Panc1 (cell line): Measurements from ENCODE around the gene TARBP1. TPM values are rescaled to one million over a fixed set of nuclear protein-coding genes. Genes with fewer than 3 reads are reported as not detected.
A peak's percentile ranks its signal among the peaks of the same experiment; 100 is the strongest.
"Not testable (repeated sequence)": the region's sequence is repeated elsewhere in the genome, so short reads cannot be mapped to it uniquely, and the experiment has no call there.

Experiments used
- ATAC-seq: fragments of 200-7000 bp; cut with Tn5 transposase; 2 replicates; pipeline ENCODE4 v1.9.1; 2020; ENCODE audit warnings: mild to moderate bottlenecking, moderate library complexity
- BruUV-seq: library from RNA; stranded (reverse); fragments of 400-500 nt; replicated peaks from 2 replicates; lab custom pipeline; 2021; lab: Mats Ljungman, UMichigan
- CTCF ChIA-PET: fragments of 300-600 bp; sonication (Branson Sonifier 250); formaldehyde crosslinking; loops from one replicate; lab custom pipeline; 2022; ENCODE audit warnings: antibody characterized with exemption; lab: Charles Lee
- POLR2A ChIA-PET: fragments of 300-600 bp; sonication (Branson Sonifier 250); formaldehyde crosslinking; loops from one replicate; lab custom pipeline; 2022; ENCODE audit warnings: antibody characterized with exemption; lab: Charles Lee
- DNase-seq: peaks from one replicate; pipeline ENCODE4 v3.0.0-alpha.2; 2010; ENCODE audit warnings: low read depth, low spot score
- H3K27ac ChIP-seq: 2 replicates; pipeline ENCODE4 v1.5.1; 2011; ENCODE audit warnings: mild to moderate bottlenecking, low read length, inconsistent platforms
- H3K27me3 ChIP-seq: fragments of 200-500 bp; sonication (Bioruptor generic); 2 replicates; pipeline ENCODE4 v1.6.0; 2014; ENCODE audit warnings: low read length, inconsistent platforms; ENCODE audit not compliant: control insufficient read depth, insufficient read depth
- H3K36me3 ChIP-seq: fragments of 200-500 bp; sonication (Bioruptor generic); 2 replicates; pipeline ENCODE4 v1.5.1; 2014; ENCODE audit warnings: inconsistent platforms, mild to moderate bottlenecking, low read length, moderate library complexity; ENCODE audit not compliant: control insufficient read depth, insufficient read depth
- H3K4me1 ChIP-seq: 2 replicates; pipeline ENCODE4 v1.5.1; 2011; ENCODE audit warnings: inconsistent platforms, mild to moderate bottlenecking, low read length, moderate library complexity; ENCODE audit not compliant: control insufficient read depth, insufficient read depth
- H3K4me3 ChIP-seq, 2 experiments: 2 replicates each; pipeline ENCODE4 v1.5.1; 2011 to 2012; ENCODE audit warnings: low read depth in 2 of 2, low read length in 2 of 2, mild to moderate bottlenecking in 2 of 2, inconsistent platforms in 1 of 2, moderate library complexity in 1 of 2
- H3K9me3 ChIP-seq: fragments of 200-500 bp; sonication (Bioruptor generic); 2 replicates; pipeline ENCODE4 v1.5.1; 2014; ENCODE audit warnings: low read depth, mild to moderate bottlenecking, inconsistent platforms, low read length, moderate library complexity; ENCODE audit not compliant: control insufficient read depth, insufficient read depth
- CTCF ChIP-seq: fragments of 450-650 bp; IDR thresholded peaks from 2 replicates; pipeline ENCODE4 v1.5.1; 2017; ENCODE audit warnings: mild to moderate bottlenecking
- POLR2AphosphoS5 ChIP-seq: IDR thresholded peaks from 2 replicates; pipeline ENCODE4 v1.6.1; 2012; ENCODE audit warnings: mild to moderate bottlenecking, low read depth, low read length, moderate library complexity
- REST ChIP-seq, 2 experiments: IDR thresholded peaks; 2 replicates each; pipeline ENCODE4 v1.6.1; 2011 to 2012; ENCODE audit warnings: low read depth in 2 of 2, control low read depth in 1 of 2, low read length in 1 of 2, mild to moderate bottlenecking in 1 of 2, moderate library complexity in 1 of 2; ENCODE audit not compliant: insufficient read depth in 1 of 2
- SIN3A ChIP-seq: IDR thresholded peaks from 2 replicates; pipeline ENCODE4 v1.6.1; 2012; ENCODE audit warnings: low read depth, mild to moderate bottlenecking, low read length, moderate library complexity, borderline replicate concordance; ENCODE audit not compliant: insufficient read depth
- TCF7L2 ChIP-seq: IDR thresholded peaks from 2 replicates; pipeline ENCODE4 v1.6.1; 2011; ENCODE audit warnings: mild to moderate bottlenecking, low read depth, low read length, inconsistent platforms
- in situ Hi-C: cut with HindIII; loops from 2 replicates; pipeline ENCODE4 v1.10.0; 2016; ENCODE audit warnings: low sequenced_read_pairs, low pct_unique_long_range_greater_than_20kb
- intact Hi-C: fragments of 100-400 bp; cut with micrococcal nuclease; formaldehyde crosslinking; loops from one replicate; pipeline ENCODE4 v1.10.0; 2022; ENCODE audit not compliant: unreplicated experiment
- total RNA-seq: library from RNA; stranded (reverse); gene quantifications from one replicate; pipeline ENCODE4 v1.2.1, GENCODE V29; 2021; ENCODE audit not compliant: unreplicated experiment

Gene TARBP1
- total RNA-seq, 1 experiment from 2014 or later = 45.0 TPM

- H3K9me3 ChIP-seq = no peaks in the 10 kb centered on the region
- peaks cover 19% of the 10 kb centered on the region for H3K4me1 ChIP-seq
- TF ChIP-seq SIN3A = no peak
- no peak for TF ChIP-seq REST (IDR thresholded peaks at IDR 0.05; ENCODE audit: insufficient read depth in 1 of 2, low read depth in 2 of 2, low read length in 1 of 2)
- no peak for TF ChIP-seq TCF7L2
- no peak for TF ChIP-seq POLR2AphosphoS5
- no peak for TF ChIP-seq CTCF
- intact Hi-C loops (no loop called here), in situ Hi-C loops (no loop called here)
- BruUV-seq = no TSS peak
- ATAC-seq (no peak), DNase-seq (no peak)
- no peaks in the 10 kb centered on the region for H3K36me3 ChIP-seq
- H3K27me3 ChIP-seq = no peaks in the 10 kb centered on the region
- ChIA-PET CTCF (interaction anchor here (0.6 kb wide), 1 partner anchor 39 kb away, joined by 3 read pairs; no protein-coding TSS in a partner anchor), POLR2A (no interaction called here)
- peak overlapping the region; percentile 56; the same call in 1 of the 2 replicates for H3K27ac ChIP-seq
- no peak overlapping the region for H3K4me3 ChIP-seq
Observed at GRCh38 chr1:234504969-234505768, 26.2 kb upstream of the TARBP1 start.

DNA sequence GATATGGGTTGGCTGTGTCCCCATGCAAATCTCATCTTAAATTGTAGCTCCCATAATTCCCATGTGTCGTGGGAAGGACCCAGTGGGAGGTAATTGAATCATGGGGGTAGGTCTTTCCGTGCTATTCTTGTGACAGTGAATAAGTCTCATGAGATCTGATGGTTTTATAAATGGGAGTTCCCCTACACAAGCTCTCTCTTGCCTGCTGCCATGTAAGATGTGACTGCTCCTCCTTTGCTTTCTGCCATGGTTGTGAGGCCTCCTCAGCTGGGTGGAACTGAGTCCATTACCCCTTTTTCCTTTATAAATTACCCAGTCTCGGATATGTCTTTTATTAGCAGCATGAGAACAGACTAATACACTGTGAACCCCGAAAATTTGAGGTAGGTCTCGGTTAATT lies 25.3 kb upstream of the TARBP1 start:
- H3K4me1 ChIP-seq = peaks cover 21% of the 10 kb centered on the region
- ATAC-seq, H3K9me3 ChIP-seq, H3K4me3 ChIP-seq, BruUV-seq, H3K27me3 ChIP-seq, H3K27ac ChIP-seq, intact Hi-C loops, H3K36me3 ChIP-seq, in situ Hi-C loops, DNase-seq: not testable (repeated sequence)
- ChIA-PET POLR2A (interaction anchor here (0.5 to 0.6 kb wide), 2 partner anchors 99 to 470 kb away, joined by 3 to 5 read pairs; no protein-coding TSS in a partner anchor), CTCF (interaction anchor here (0.6 kb wide), 1 partner anchor 40 kb away, joined by 3 read pairs; no protein-coding TSS in a partner anchor)
